RWPE1 (cell line): ENCODE data around the gene SULT2A1.

Source experiments
- CTCF ChIA-PET: fragments of 350-600 bp; sonication (Branson Sonifier 250); formaldehyde crosslinking; extraction: SDS; loops from one replicate; lab custom pipeline; 2021; lab: Yijun Ruan, JAX
- POLR2A ChIA-PET: fragments of 400-600 bp; formaldehyde crosslinking; extraction: SDS; loops from one replicate; lab custom pipeline; 2020; ENCODE audit warnings: antibody characterized with exemption; ENCODE audit not compliant: low non-redundant PET; lab: Yijun Ruan, JAX
- DNase-seq: peaks from one replicate; pipeline ENCODE4 v3.0.0; 2012; ENCODE audit warnings: low spot score
- H3K27ac ChIP-seq: fragments of 450-650 bp; 2 replicates; pipeline ENCODE4 v1.5.1; 2017
- TF ChIP-seq, protein P1 (sequence below): fragments of 450-650 bp; conservative IDR thresholded peaks from 2 replicates; pipeline ENCODE4 v1.5.1; 2017; ENCODE audit warnings: low read depth, mild to moderate bottlenecking

SULT2A1 gene

DNA sequence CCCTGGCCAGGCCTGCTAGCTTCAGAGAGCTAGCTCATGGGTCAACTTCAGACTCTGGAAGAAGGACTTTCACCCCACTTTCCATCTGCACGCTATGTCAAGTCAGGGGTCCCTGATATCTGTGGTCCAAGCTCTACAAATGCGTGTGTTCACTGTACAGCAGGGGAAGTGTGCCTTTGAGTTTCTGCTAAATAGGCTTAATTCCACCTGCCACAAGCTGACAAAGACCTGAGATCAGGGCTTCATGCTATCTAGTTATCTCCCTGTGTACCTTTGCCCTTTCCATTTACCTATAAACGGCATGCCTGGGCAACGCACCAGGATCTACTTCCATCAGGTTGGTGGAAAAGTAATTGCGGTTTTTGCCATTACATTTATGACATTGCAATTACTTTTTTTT, 10.7 kb upstream of the SULT2A1 start:
- TF ChIP-seq, protein P1, sequence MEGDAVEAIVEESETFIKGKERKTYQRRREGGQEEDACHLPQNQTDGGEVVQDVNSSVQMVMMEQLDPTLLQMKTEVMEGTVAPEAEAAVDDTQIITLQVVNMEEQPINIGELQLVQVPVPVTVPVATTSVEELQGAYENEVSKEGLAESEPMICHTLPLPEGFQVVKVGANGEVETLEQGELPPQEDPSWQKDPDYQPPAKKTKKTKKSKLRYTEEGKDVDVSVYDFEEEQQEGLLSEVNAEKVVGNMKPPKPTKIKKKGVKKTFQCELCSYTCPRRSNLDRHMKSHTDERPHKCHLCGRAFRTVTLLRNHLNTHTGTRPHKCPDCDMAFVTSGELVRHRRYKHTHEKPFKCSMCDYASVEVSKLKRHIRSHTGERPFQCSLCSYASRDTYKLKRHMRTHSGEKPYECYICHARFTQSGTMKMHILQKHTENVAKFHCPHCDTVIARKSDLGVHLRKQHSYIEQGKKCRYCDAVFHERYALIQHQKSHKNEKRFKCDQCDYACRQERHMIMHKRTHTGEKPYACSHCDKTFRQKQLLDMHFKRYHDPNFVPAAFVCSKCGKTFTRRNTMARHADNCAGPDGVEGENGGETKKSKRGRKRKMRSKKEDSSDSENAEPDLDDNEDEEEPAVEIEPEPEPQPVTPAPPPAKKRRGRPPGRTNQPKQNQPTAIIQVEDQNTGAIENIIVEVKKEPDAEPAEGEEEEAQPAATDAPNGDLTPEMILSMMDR, result no peak
- no peak overlapping the region for H3K27ac ChIP-seq
- ChIA-PET POLR2A (no interaction called here), CTCF (no interaction called here)
- no peak for DNase-seq

DNA sequence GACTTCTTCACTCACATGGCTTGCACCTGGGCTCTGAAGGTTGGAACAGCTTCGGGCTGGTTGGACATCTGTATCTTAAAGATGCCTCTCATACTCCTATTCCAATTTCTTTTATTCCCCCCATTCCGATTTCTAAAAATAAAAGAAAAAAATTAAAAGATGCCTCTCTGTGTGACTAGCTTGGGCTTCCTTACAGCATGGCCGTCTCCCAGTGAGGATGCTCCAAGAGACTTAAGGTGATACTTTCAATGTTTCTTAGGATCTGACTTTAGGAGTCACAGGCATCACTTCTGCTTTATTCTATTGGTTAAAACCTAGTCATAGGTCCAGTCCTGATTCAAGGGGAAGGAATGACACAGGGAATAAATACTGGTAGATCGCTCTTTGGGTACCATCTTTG, 9.9 kb upstream of the SULT2A1 start:
- TF ChIP-seq, protein P1, result no peak
- POLR2A ChIA-PET, result no interaction called here
- DNase-seq, result no peak
- CTCF ChIA-PET, result no interaction called here
- H3K27ac ChIP-seq, result no peak overlapping the region

DNA sequence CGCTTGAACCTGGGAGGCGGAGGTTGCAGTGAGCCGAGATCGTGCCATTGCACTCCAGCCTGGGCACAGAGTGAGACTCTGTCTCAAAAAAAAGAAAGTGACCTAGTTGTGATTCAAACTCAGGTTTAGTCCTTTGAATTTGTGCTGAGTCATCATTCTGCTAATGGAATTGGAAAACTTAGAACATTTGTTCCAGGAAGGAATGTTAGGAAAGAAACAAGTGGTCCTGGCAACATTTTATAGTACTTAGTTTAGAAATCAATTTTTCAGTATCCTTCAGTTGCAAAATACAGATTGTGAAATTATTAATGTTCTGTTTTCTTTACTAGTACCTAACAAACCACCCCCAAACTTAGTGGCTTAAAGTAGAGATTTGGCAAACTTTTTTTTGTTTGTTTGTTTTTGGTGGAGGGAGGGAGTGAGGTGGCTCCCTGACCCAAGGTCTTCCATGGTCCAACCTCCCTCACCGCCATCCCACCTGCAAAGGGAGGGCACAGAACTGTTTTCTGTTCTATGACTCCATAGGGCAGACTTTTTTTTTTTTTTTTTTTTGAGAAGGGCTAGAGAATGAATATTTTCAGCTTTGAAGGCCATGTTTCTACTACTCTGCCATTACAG, 9.2 kb upstream of the SULT2A1 start:
- TF ChIP-seq, protein P1, result no peak
- CTCF ChIA-PET, result no interaction called here
- POLR2A ChIA-PET, result no interaction called here
- no peak for DNase-seq
- no peak overlapping the region for H3K27ac ChIP-seq

DNA sequence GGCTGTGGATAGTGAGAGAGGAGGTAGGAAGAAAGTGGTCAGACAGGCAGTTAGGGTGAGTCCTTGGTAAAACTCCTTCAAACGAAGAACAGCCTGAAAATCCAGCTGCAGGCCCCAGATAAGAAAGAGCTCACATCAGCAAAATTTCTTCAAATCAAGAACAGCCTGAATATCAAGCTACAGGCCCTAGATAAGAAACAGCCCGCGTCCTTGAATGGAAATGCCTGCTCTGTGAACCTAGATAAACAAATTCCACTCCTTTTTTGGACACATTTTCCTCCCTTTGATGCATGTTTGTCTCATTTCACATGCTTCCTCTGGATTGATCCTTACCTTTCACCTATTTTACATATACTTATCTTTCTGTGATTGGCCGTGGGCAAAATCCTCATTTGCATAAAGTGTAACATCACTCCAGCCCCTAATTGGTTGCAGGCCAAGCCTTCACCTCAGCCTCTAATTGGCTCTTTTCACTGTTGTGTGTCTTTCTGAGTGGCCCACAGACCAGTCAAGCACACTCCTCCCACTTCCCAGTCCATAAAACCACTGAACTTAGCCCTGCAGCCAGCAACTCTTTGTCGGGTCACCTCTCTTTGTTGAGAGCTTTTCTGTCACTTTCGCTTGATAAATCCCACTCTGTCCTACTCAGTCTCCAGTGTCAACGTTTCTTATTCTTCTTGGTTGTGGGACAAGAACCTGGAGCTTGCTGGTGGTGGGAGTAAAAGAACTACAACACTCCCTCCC, 6.0 kb upstream of the SULT2A1 start:
- DNase-seq, result no peak
- ChIA-PET POLR2A (no interaction called here), CTCF (interaction anchor here (0.6 to 0.7 kb wide), 2 partner anchors 24 to 56 kb away, joined by 3 read pairs; no protein-coding TSS in a partner anchor)
- no peak overlapping the region for H3K27ac ChIP-seq
- TF ChIP-seq, protein P1, result no peak

DNA sequence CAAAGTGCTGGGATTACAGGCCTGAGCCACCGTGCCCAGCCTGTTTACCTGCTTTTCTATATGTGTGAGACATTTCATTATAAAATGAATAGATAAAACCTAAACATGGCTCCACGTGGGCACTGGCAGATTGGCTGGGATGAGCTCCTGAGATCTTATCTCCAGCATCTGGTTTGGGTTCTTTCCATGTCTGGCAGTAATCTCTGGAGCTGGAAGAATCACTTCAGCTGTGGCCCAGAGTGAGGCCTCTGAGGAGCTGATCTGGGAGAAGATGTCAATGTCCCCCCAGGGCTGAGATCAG, 5.5 kb upstream of the SULT2A1 start:
- no peak overlapping the region for H3K27ac ChIP-seq
- TF ChIP-seq, protein P1, result no peak
- DNase-seq, result no peak
- POLR2A ChIA-PET, result no interaction called here
- CTCF ChIA-PET, result interaction anchor here (0.6 to 0.7 kb wide), 2 partner anchors 23 to 55 kb away, joined by 3 read pairs; no protein-coding TSS in a partner anchor

DNA sequence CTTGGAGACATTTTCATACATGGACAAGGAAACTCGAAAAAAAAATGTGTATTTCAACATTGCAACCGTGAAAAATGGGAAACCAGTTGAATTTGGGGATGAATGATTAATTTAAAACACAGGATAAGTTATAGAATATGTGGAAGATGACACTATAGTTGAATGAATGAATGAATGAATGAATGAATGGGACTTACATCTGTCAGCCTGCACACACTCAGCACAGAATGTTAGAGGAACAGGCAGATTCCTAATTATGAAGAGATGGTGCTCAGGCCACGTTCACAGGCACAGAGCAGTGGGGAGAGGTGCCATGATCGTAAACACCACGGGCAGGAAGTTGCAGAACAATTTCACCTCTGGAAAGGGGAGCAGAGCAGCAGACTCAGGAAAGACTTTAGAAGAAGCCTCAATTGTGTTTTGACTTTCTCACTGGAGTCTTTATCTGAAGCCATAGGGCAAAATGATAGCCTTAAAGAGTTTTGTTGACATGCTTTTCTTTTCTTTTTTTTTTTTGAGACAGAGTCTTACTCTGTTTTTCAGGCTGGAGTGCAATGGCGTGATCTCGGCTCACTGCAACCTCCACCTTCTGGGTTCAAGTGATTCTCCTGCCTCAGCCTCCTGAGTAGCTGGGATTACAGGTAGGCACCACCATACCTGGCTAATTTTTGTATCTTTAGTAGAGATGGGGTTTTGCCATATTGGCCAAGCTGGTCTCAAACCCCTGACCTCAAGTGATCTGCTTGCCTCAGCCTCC, 4.9 kb upstream of the SULT2A1 start:
- no peak overlapping the region for H3K27ac ChIP-seq
- CTCF ChIA-PET, result no interaction called here
- no peak for DNase-seq
- POLR2A ChIA-PET, result no interaction called here
- TF ChIP-seq, protein P1, result no peak
